Measurements from ENCODE around the gene CENPB. TPM values are rescaled to one million over a fixed set of nuclear protein-coding genes. Genes with fewer than 3 reads are reported as not detected.
A peak's percentile ranks its signal among the peaks of the same experiment; 100 is the strongest.

CENPB gene
- total and polyA plus RNA-seq, 8 donors, result 30.2 to 46.5 (median 39.3) TPM

GRCh38 chr20:3803289-3803688 is 16.7 kb upstream of the CENPB start:
- H3K4me1 ChIP-seq, result peaks cover 21 to 27% (median 26%) of the 10 kb centered on the region in 3 donors
- no peak overlapping the region for H3K4me3 ChIP-seq
- H3K9me3 ChIP-seq, result no peaks in the 10 kb centered on the region
- ATAC-seq (no peak), DNase-seq (no peak), FAIRE-seq (no peak)
- 90 to 97% methylated on average over 14 of the region's 14 CpGs for WGBS, 2 donors
- intact Hi-C loops (cut with DNase I), result no loop called here
- no peaks in the 10 kb centered on the region for H3K27me3 ChIP-seq
- TF ChIP-seq, protein P1, sequence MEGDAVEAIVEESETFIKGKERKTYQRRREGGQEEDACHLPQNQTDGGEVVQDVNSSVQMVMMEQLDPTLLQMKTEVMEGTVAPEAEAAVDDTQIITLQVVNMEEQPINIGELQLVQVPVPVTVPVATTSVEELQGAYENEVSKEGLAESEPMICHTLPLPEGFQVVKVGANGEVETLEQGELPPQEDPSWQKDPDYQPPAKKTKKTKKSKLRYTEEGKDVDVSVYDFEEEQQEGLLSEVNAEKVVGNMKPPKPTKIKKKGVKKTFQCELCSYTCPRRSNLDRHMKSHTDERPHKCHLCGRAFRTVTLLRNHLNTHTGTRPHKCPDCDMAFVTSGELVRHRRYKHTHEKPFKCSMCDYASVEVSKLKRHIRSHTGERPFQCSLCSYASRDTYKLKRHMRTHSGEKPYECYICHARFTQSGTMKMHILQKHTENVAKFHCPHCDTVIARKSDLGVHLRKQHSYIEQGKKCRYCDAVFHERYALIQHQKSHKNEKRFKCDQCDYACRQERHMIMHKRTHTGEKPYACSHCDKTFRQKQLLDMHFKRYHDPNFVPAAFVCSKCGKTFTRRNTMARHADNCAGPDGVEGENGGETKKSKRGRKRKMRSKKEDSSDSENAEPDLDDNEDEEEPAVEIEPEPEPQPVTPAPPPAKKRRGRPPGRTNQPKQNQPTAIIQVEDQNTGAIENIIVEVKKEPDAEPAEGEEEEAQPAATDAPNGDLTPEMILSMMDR (IDR thresholded peaks at IDR 0.05), result no peak
- H3K27ac ChIP-seq, result no peak overlapping the region
- H3K36me3 ChIP-seq, result no peaks in the 10 kb centered on the region

DNA sequence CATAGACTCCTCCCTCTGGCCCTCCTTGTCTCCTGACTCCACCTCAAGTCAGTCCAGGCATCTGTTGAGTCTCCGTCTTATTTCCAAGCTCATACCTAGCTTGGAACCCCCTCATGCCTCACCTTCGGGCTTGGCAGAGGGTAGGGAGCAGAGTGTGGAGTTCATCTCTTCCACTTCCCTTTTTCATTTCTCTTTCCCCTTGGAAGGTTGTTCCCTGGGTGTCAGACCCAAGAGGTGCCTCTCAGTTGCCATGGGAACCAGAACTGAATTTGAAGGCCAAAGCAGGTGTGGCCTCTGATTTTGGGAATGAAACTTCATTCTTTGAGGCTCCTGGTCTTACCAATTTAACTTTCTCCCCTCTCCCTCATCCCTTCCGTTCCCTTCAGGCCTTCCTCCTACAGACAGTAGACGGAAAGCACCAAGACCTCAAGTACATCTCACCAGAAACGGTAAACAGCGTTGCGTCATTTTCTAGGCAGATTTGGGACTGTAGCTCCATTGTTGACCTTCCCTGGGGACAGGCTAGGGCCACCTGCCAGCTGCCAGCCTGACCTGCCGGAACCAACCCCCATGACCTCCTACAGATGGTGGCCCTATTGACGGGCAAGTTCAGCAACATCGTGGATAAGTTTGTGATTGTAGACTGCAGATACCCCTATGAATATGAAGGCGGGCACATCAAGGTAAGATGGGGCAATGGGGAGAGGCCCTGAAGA is 16.1 kb upstream of the CENPB start:
- TF ChIP-seq, protein P1 (IDR thresholded peaks at IDR 0.05), result no peak
- no peaks in the 10 kb centered on the region for H3K36me3 ChIP-seq
- ATAC-seq (no peak), FAIRE-seq (no peak), DNase-seq (no peak)
- intact Hi-C loops (cut with DNase I), result no loop called here
- H3K27ac ChIP-seq, result no peak overlapping the region
- no peak overlapping the region for H3K4me3 ChIP-seq
- 74 to 78% methylated on average over 11 of the region's 11 CpGs for WGBS, 2 donors
- H3K4me1 ChIP-seq, result peaks cover 15 to 21% (median 20%) of the 10 kb centered on the region in 3 donors
- no peaks in the 10 kb centered on the region for H3K27me3 ChIP-seq
- H3K9me3 ChIP-seq, result no peaks in the 10 kb centered on the region

GRCh38 chr20:3801846-3802245 is 15.3 kb upstream of the CENPB start:
- WGBS, 2 donors, result 97 to 98% methylated on average over 13 of the region's 13 CpGs
- ATAC-seq (no peak), DNase-seq (peak in 1 of 6 donors; percentile 26), FAIRE-seq (no peak)
- H3K9me3 ChIP-seq, result no peaks in the 10 kb centered on the region
- H3K4me3 ChIP-seq, result no peak overlapping the region
- no peaks in the 10 kb centered on the region for H3K27me3 ChIP-seq
- no peak overlapping the region for H3K27ac ChIP-seq
- peaks cover 6 to 17% (median 12%) of the 10 kb centered on the region in 3 donors for H3K4me1 ChIP-seq
- intact Hi-C loops (cut with DNase I), result no loop called here
- TF ChIP-seq, protein P1 (IDR thresholded peaks at IDR 0.05), result no peak
- H3K36me3 ChIP-seq, result no peaks in the 10 kb centered on the region

GRCh38 chr20:3801299-3801698 is 14.8 kb upstream of the CENPB start:
- FAIRE-seq, result no peak
- H3K27ac ChIP-seq, result no peak overlapping the region
- peaks cover 6 to 13% (median 8%) of the 10 kb centered on the region in 3 donors for H3K4me1 ChIP-seq

More at GRCh38 chr20:3801299-3801698, 14.8 kb upstream of the CENPB start:
- DNase-seq (peak in 1 of 6 donors; percentile 3), ATAC-seq (no peak)
- Histone ChIP-seq H3K4me3 (no peak overlapping the region), H3K27me3 (no peaks in the 10 kb centered on the region), H3K9me3 (no peaks in the 10 kb centered on the region), H3K36me3 (no peaks in the 10 kb centered on the region)
- intact Hi-C loops (cut with DNase I), result no loop called here
- TF ChIP-seq, protein P1 (IDR thresholded peaks at IDR 0.05), result no peak
- 87 to 96% methylated on average over 4 of the region's 4 CpGs for WGBS, 2 donors
